ENCODE results near the gene TK2. TPM values are rescaled to one million over a fixed set of nuclear protein-coding genes. Genes with fewer than 3 reads are reported as not detected.

The TK2 gene
- total RNA-seq, 1 donor from 2014 or later, result 19.5 TPM

DNA sequence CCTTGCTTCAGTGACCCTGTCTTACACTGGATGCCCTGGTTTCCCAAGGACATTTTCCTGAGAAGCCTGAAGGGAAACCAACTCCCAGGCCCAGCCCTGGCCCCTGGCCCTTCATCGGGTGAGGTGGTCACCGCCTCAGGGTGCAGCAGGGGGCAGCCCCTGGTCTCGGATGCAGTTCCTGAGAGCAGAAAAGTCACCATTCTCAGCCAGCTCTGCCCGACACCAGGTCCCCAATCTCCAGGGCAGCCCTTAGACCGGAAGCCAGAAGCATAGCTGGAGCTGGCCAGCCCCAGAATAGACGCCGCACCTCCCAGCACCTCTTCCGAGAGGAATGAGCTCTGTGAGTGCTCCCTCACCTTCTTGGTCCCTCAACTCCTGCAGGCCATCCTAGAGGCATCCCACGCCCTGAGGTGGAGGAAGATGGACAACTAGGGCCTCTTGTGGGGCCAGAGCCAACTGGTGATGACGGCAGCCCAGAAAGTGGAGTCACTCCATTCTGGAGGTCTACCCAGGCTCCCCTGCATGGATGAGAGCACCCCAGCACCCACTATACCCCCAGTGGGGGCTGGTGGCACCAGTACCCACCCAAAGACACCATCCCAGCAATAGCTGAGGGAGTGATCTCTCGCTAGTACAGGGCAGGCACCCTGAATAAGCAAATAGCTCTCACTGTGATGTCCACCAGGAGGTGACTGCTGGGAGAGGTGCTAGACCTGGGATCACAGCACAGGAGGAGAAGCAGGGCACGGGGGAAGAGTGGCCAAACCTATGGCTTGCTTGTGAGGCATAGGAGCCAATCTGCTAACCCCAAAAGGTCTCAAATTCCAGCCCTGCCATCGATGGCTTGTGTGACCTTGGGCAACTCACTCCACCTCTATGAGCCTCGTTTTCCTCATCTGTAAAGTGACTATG is 56.2 kb downstream of the TK2 start:
- ATAC-seq (ENCODE audit: poor library complexity), result no peak
- no peak for DNase-seq
- intact Hi-C loops (cut with DNase I), result no loop called here

- intact Hi-C loops (cut with DNase I), result no loop called here
- no peak for ATAC-seq (ENCODE audit: poor library complexity)
- no peak for DNase-seq
Observed at GRCh38 chr16:66491716-66492064, 58.2 kb downstream of the TK2 start.

- DNase-seq (no peak), ATAC-seq (ENCODE audit: poor library complexity) (no peak)
- intact Hi-C loops (cut with DNase I), result no loop called here
Observed at GRCh38 chr16:66490774-66491715, 58.9 kb downstream of the TK2 start.

DNA sequence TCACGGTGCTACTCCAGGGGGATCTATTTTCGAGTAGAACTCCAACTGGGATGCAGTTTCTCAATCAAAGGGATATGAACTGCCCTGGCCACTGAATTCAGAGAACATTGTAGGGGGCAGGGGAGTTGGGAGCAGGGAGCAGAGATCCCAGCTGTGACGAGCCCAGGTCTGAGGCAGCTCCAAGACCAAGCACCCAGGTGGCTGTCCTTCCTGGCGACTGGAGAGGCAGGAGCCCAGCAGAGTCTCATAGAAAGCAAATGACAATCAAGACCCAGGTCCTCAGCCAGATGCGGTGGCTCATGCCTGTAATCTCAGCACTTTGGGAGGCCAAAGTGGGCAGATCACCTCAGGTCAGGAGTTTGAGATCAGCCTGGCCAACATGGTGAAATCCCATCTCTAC is 60.1 kb downstream of the TK2 start:
- intact Hi-C loops (cut with DNase I), result no loop called here
- ATAC-seq (ENCODE audit: poor library complexity) (no peak), DNase-seq (no peak)

DNA sequence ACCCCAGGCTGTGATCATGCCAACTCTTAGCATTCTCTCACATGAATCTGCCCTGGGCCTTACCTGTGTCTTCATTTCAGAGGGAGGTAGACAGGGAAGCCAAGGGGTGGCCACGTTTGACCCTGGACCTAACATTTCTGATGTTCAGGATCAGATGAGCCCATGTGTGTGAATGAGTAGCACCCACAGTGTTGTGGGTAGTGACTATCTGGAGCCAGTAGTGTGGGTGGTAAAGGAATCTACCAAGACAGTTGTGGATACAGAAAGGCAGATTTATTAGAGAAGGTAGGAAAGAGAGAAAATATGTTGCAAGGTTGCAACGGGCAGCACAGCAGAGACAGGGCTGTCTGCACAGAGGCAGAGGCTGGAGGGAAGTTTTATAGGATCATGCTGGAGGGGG is 60.5 kb downstream of the TK2 start:
- no peak for DNase-seq
- intact Hi-C loops (cut with DNase I), result no loop called here
- no peak for ATAC-seq (ENCODE audit: poor library complexity)

- DNase-seq (no peak), ATAC-seq (ENCODE audit: poor library complexity) (no peak)
- intact Hi-C loops (cut with DNase I), result no loop called here
Observed at GRCh38 chr16:66488505-66488904, 61.4 kb downstream of the TK2 start.

DNA sequence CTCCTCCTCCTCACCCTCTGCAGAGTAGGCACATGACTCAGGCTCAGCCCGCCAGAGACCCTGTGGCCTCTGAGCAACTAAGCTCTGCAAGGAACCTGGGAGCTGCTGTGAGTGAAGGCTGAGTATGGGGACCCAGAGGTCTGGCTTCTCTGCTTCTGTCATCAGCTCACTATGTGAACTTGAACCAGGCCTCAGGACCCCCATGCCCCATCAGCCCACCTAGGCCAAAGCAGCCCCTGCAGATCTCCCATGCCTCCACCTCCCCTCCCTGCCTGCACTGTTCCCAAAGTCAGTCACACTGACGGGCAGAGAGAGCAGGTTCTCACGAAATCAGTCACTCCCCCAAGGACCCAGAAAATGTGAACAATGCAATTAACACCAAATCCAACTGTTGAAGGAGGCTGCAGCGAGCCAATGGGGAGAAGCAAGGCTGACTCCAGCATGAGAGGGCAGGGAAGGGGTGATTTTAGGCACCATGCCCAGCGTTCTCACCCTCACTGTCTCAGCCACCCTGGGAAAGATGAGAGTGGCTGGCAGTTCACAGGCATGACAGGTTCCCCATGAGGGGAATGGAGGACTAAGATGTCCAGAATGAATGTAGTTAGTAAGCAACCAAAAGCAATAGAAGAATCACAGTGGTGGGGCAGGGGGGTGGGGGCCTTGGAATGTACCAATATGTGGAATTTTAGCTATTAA is 62.2 kb downstream of the TK2 start:
- ATAC-seq (ENCODE audit: poor library complexity) (no peak), DNase-seq (no peak)

DNA sequence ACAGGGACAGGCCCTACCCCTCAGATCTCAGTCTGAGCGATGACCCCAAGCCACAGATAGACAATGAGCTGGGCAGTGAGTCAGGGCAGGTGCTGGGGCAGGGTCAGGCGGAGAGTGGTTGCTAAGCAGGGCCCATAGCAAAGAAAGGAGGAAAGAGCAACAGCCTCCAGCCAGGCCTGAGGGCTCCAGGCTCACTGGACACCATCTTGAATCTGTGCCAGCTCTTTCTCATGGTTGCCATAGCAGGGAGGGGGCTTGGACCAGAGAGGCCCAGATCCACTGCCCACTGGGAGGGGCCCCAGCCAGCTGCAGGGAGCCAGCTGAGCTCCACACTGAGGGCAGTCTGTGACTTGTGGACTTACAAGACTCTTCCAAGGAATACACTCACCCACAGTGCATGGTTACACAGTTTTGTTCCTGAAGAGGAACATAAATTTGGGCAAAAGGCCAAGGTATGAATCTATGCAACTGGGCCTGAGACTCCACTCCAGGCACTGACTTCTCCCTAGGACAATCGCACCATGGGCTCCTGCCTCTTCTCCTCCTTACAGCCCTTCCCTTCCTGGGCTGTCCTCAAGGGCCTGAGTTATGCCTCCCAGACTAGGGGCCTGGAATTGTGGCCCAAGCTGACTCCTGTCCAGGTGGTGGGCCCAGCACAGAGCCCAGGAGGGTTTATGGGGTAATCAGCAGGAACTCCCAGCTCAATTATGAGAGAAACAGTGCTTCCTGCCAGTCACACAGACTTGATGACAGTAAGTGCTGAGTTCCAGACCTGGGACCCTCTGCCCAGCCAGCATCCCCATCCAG is 62.9 kb downstream of the TK2 start:
- intact Hi-C loops (cut with DNase I), result no loop called here
- DNase-seq (peak; percentile 70), ATAC-seq (ENCODE audit: poor library complexity) (peak; percentile 57)

More for the DNA sequence above, 62.2 kb downstream of the TK2 start:
- intact Hi-C loops (cut with DNase I), result no loop called here

DNA sequence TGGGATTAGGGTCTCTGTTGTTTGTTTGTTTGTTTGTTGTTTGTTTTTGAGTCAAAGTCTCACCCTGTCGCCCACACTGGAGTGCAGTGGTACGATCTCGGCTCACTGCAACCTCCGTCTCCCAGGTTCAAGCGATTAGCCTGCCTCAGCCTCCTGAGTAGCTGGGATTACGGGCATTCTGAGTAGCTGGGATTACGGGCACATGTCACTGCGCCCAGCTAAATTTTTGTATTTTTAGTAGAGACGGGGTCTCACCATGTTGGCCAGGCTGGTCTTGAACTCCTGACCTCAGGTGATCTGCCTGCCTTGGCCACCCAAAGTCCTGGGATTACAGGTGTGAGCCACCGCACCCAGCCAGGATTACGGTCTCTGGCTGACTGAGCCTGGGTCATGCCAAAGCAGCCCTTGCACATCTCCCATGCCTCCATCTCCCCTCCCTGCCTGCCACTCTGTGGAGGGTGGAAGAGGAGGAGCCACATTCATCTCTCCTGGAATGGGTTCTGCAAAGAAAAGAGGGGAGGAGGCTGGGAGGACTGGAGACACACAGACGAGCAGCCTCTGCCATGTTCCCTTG is 63.6 kb downstream of the TK2 start:
- ATAC-seq (ENCODE audit: poor library complexity) (no peak), DNase-seq (no peak)
- intact Hi-C loops (cut with DNase I), result no loop called here

DNA sequence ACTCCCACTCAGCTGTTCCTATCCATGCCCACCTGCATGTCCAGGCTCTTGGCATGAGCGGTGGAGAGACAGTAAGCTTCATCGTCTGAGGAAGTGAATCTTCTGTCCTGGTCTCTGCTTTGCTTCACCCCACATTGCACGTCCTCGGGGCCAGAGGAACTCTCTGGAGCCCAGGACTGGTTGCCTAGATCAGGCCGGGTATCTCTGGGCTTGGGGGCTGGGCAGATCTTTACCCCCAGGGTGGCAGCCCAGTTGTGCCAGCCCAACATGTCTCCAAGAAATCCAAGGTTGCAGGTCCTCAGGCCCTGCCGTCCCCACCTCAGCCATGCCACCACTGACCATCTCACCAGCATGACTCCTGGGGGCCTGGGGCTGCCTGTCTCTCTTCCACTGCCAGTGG is 64.5 kb downstream of the TK2 start:
- DNase-seq (no peak), ATAC-seq (ENCODE audit: poor library complexity) (no peak)
- intact Hi-C loops (cut with DNase I), result no loop called here

- intact Hi-C loops (cut with DNase I), result no loop called here
- ATAC-seq (ENCODE audit: poor library complexity) (no peak), DNase-seq (no peak)
Observed at GRCh38 chr16:66484453-66485213, 65.3 kb downstream of the TK2 start.

DNA sequence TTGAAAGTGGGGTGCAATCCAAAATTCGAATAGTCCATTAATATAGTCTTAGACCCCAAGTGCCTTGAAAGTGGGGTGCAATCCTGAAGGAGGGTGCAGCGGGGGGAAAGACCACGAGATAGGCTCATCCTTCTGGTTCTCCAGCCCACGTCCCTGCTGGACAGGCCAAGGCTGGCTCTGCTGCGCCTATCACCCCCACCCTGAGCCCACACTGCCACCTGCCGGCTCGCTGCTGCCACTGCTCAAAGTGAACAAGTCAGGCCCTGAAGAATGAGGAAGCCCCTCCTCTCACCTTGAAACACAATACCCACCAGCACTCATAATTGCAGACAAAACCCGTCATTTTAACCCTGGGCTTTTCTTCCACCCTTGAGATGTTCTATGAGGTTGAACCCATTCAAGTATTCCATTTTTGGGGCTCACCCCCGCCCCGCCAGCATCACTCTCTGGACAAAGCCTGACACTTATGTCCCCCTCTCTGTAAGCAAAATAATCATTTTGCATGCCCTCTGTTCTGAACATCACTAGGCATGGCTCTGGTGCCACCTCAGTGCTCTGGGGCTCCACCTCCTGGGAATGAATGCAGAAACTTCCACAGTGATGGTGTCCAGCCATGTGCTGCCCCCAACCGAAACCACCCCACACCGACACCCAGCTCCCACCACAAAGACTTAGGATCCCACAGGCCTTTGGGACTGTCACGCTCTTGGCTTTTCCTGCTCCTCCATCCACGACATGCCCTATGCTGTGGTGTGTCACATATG is 66.1 kb downstream of the TK2 start:
- ATAC-seq (ENCODE audit: poor library complexity) (peak; percentile 82), DNase-seq (peak; percentile 88)
- intact Hi-C loops (cut with DNase I), result loop anchor here (2.0 kb wide), 1 partner anchor 77 kb away; no protein-coding TSS in a partner anchor

- DNase-seq (no peak), ATAC-seq (ENCODE audit: poor library complexity) (no peak)
- intact Hi-C loops (cut with DNase I), result loop anchor here (2.0 kb wide), 1 partner anchor 75 kb away; no protein-coding TSS in a partner anchor
Observed at GRCh38 chr16:66481943-66482390, 68.0 kb downstream of the TK2 start.

GRCh38 chr16:66481081-66481942 is 68.6 kb downstream of the TK2 start:
- intact Hi-C loops (cut with DNase I), result no loop called here
- DNase-seq (no peak), ATAC-seq (ENCODE audit: poor library complexity) (no peak)

DNA sequence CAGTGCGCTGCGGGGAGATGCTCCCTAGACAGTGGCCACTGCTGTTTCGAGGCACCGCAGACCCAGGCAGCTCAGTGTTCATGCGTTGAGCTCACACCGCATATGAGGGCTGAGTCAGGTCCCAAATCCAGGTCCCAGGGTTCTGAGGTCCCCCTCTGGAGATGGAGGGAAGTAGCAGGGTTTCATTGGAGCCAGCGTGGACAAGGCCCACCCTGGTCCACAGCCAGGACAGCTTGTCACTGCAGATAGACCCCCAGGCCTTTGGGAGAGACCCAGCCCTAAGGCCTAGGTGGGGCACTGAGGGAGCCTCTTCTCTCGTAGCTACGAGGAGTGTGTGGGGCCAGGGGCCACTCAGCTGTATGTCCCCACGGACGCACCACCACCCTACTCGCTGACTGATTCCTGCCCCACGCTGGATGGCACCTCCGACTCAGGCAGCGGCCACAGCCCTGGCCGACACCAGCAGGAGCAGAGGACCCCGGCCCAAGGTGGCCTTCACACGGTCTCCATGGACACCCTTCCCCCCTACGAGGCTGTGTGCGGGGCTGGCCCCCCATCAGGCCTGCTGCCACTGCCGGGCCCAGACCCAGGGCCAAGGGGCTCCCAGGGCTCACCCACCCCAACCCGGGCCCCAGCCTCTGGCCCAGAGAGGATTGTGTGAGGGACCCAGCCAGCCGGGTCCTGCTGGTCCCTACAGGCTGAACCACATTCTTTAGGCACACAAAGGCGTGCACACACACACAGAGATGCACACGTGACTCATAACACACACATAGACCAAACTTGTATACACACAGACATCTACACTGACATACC is 69.4 kb downstream of the TK2 start:
- peak; percentile 35 for DNase-seq
- intact Hi-C loops (cut with DNase I), result no loop called here
- no peak for ATAC-seq (ENCODE audit: poor library complexity)
